Measurements from ENCODE around the gene KIF6. TPM values are rescaled to one million over a fixed set of nuclear protein-coding genes. Genes with fewer than 3 reads are reported as not detected.

The KIF6 gene
- total RNA-seq, 4 donors from 2014 or later = 0.83 to 2.6 (median 1.1) TPM

DNA sequence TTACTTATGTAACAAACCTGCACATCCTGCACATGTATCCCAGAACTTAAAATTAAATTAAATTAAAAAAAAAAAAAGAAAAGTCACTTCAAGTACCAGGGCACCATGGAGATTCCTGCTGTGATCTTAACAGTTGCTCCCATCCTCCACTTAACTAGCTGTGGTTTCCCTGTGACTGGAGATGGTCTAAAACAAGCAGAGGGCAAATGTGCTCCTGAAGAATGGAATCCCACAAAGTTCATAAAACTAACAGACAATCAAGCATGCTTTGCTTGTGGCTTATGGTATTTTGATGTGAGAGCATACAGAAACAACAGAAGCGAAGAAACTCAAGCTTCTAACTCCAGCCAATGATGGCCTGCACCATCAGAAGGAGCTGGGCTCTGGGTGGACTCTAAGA is 249.1 kb downstream of the KIF6 start:
- H3K27me3 ChIP-seq = no peaks in the 10 kb centered on the region
- TF ChIP-seq POLR2AphosphoS5 (IDR thresholded peaks at IDR 0.05) (no peak), CTCF (IDR thresholded peaks at IDR 0.05) (no peak), POLR2A (IDR thresholded peaks at IDR 0.05; ENCODE audit: low read depth) (no peak), EP300 (IDR thresholded peaks at IDR 0.05) (no peak)
- no peak for DNase-seq (ENCODE audit: extremely low spot score)
- H3K9me3 ChIP-seq = no peaks in the 10 kb centered on the region
- no peak overlapping the region for H3K4me3 ChIP-seq
- peaks cover 4 to 19% (median 10%) of the 10 kb centered on the region in 4 donors for H3K4me1 ChIP-seq
- 82% methylated on average over 1 of the region's 1 CpG for WGBS
- intact Hi-C loops (cut with DNase I) = no loop called here
- H3K27ac ChIP-seq (replicated peaks in 1 of 4) = no peak overlapping the region
- no peaks in the 10 kb centered on the region for H3K36me3 ChIP-seq

DNA sequence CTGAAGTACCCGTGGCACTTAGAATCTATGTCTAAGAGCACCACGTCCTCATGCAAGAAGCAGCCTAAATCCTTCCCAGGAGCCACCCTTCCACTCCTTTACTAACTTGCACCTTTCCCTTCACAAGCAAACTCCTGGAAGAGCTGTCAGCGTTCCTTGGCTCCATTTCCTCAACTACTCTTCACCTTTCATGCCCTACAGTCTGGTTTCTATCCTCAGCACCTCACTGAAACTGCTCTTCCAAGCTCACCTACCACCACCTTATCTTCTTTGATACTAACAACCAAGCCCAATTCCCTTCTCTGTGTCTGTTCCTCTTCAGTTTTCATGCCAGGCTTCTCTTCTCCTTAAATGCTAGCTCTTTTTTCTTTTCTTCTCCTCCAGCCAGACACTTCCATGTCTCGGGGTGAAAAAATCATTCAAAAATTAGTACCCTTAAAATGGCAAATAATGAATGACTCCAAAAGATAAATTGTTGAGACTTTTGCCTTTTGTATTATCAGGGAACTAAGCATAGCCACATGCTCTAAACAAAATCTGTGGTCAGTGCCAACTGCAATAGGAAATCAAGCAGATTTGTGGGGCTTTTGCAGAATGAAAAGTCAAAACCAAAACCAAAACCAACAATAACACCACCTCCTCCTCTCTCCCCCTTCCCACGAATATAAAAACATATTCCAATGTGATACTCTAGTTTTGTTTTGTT is 253.1 kb downstream of the KIF6 start:
- H3K27me3 ChIP-seq = no peaks in the 10 kb centered on the region
- whole genome bisulfite sequencing = 60% methylated on average over 5 of the region's 5 CpGs
- peaks cover 4 to 20% (median 13%) of the 10 kb centered on the region in 4 donors for H3K4me1 ChIP-seq
- H3K9me3 ChIP-seq = peaks cover 0 to 8% (median 3%) of the 10 kb centered on the region in 4 donors
- H3K27ac ChIP-seq (replicated peaks in 1 of 4) = peak overlapping the region in 2 of 4 donors; percentile 2 to 7
- intact Hi-C loops (cut with DNase I) = no loop called here
- H3K4me3 ChIP-seq = no peak overlapping the region
- no peak for DNase-seq (ENCODE audit: extremely low spot score)
- no peaks in the 10 kb centered on the region for H3K36me3 ChIP-seq
- TF ChIP-seq EP300 (IDR thresholded peaks at IDR 0.05) (no peak), CTCF (IDR thresholded peaks at IDR 0.05) (no peak), POLR2A (IDR thresholded peaks at IDR 0.05; ENCODE audit: low read depth) (no peak), POLR2AphosphoS5 (IDR thresholded peaks at IDR 0.05) (no peak)

DNA sequence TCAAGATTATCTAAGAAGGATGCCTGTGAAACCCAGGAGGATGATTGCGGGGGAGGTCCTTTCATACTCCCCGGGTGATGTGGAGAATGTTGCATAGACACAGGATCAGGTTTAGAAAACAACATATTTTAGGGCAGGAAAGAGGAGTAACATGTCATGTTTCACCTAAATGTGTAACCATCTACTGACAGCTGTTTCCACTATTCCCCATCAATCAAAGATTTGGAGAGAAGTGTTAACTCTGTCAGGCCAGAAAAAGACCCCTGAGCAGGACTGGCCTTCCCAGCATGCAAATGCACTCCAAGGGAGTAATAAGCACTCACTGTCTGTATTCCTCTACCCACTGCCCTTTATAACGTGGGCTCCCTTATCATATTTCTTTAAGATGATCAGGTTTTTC is 254.7 kb downstream of the KIF6 start:
- no peaks in the 10 kb centered on the region for H3K36me3 ChIP-seq
- DNase-seq (ENCODE audit: extremely low spot score) = no peak
- peaks cover 0 to 8% (median 3%) of the 10 kb centered on the region in 4 donors for H3K9me3 ChIP-seq
- WGBS = 82% methylated on average over 3 of the region's 3 CpGs
- intact Hi-C loops (cut with DNase I) = no loop called here
- H3K4me1 ChIP-seq = peaks cover 4 to 20% (median 13%) of the 10 kb centered on the region in 4 donors
- H3K4me3 ChIP-seq = no peak overlapping the region
- no peaks in the 10 kb centered on the region for H3K27me3 ChIP-seq
- no peak overlapping the region for H3K27ac ChIP-seq (replicated peaks in 1 of 4)
- TF ChIP-seq POLR2A (IDR thresholded peaks at IDR 0.05; ENCODE audit: low read depth) (no peak), POLR2AphosphoS5 (IDR thresholded peaks at IDR 0.05) (no peak), EP300 (IDR thresholded peaks at IDR 0.05) (no peak), CTCF (IDR thresholded peaks at IDR 0.05) (no peak)

DNA sequence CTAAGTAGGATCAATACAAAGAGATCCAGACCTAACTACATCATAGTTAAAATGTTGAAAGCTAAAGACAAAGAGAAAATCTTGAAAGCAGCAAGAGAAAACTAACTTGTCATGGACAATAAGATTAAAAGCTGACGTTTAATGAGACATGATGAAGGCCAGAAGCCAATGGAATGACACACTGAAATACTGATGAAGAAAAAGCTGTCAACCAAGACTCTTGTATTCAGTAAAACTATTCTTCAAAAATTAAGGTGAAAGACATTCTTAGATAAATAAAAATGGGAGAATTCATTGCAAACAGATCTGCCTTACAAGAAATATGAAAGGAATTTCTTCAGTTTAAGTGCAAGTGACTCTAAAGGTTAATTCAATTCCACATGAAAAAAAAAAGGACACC is 256.8 kb downstream of the KIF6 start:
- WGBS = 75% methylated on average over 1 of the region's 1 CpG
- Histone ChIP-seq H3K4me1 (peaks cover 4 to 20% (median 13%) of the 10 kb centered on the region in 4 donors), H3K27ac (replicated peaks in 1 of 4) (no peak overlapping the region), H3K4me3 (no peak overlapping the region), H3K36me3 (no peaks in the 10 kb centered on the region), H3K27me3 (no peaks in the 10 kb centered on the region), H3K9me3 (peaks cover 0 to 8% (median 3%) of the 10 kb centered on the region in 4 donors)
- intact Hi-C loops (cut with DNase I) = no loop called here
- TF ChIP-seq POLR2A (IDR thresholded peaks at IDR 0.05; ENCODE audit: low read depth) (no peak), EP300 (IDR thresholded peaks at IDR 0.05) (no peak), POLR2AphosphoS5 (IDR thresholded peaks at IDR 0.05) (no peak), CTCF (IDR thresholded peaks at IDR 0.05) (no peak)
- DNase-seq (ENCODE audit: extremely low spot score) = no peak

Data from esophagus muscularis mucosa (tissue), 4 donors.